Placental epithelial cell (primary cell): ENCODE measurements around the gene REV3L. TPM values are rescaled to one million over a fixed set of nuclear protein-coding genes. Genes with fewer than 3 reads are reported as not detected.

Experiments used
- total RNA-seq: library from RNA; depleted of rRNA; stranded (reverse); fragments of >200 nt; gene quantifications from 2 replicates; pipeline ENCODE4 v1.2.3, GENCODE V29; 2012

Gene REV3L, protein sequence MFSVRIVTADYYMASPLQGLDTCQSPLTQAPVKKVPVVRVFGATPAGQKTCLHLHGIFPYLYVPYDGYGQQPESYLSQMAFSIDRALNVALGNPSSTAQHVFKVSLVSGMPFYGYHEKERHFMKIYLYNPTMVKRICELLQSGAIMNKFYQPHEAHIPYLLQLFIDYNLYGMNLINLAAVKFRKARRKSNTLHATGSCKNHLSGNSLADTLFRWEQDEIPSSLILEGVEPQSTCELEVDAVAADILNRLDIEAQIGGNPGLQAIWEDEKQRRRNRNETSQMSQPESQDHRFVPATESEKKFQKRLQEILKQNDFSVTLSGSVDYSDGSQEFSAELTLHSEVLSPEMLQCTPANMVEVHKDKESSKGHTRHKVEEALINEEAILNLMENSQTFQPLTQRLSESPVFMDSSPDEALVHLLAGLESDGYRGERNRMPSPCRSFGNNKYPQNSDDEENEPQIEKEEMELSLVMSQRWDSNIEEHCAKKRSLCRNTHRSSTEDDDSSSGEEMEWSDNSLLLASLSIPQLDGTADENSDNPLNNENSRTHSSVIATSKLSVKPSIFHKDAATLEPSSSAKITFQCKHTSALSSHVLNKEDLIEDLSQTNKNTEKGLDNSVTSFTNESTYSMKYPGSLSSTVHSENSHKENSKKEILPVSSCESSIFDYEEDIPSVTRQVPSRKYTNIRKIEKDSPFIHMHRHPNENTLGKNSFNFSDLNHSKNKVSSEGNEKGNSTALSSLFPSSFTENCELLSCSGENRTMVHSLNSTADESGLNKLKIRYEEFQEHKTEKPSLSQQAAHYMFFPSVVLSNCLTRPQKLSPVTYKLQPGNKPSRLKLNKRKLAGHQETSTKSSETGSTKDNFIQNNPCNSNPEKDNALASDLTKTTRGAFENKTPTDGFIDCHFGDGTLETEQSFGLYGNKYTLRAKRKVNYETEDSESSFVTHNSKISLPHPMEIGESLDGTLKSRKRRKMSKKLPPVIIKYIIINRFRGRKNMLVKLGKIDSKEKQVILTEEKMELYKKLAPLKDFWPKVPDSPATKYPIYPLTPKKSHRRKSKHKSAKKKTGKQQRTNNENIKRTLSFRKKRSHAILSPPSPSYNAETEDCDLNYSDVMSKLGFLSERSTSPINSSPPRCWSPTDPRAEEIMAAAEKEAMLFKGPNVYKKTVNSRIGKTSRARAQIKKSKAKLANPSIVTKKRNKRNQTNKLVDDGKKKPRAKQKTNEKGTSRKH (N-terminal part only)
- 19.2 and 22.0 TPM in 2 replicates for total RNA-seq

DNA sequence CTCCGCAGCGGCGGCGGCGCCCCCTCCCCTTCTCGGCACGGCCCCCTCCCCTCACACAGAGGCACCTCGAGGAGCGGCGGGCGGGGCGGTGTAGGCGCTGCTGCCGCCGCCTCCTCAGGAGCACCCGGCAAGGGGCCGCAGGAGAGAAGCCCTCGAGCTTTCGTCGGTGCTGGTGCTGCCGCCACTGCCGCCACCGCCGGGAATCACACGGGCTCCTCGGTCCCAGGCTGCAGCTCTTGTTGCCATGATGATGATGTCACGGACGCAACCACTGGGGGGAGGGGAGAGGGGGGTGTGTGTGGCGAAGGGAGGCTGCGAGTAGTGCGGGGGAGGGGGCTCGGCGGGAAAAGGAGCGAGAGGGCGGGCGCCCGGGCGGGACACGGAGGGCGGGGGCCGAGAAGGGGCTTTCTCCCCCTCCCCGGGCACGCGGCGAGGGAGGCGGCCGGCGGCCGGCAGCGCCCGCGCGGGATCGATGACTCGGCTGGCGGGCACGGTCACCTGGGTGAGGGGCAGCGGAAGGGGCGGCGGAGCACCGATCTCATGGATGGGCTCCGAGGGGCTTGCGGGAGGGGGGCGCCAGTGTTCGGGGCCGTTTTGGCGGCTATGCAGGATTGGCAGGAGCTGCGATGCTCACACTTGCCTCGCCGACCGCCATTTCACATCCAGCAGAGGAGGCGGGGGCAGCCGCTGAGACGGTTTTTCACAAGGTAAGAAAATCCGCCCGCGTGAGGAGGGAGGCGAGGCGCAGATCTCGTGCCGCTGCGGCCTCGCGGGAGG, at the start of gene REV3L:
TSS of gene REV3L (minus strand) at position 260 of the 777 bp plus-strand sequence. CDS start 330 bp downstream, outside the sequence.

Other genes with a start within 250 kb of the REV3L start
- gene TRAF3IP2, start 122.7 kb upstream of the REV3L start, total RNA-seq = 28.3 and 39.7 TPM in 2 replicates